NOMO-1 treated with dmso at 0.1 percent for 144 hours (cell line): ENCODE data around the gene WBP2.
"Not testable (repeated sequence)": the region's sequence is repeated elsewhere in the genome, so short reads cannot be mapped to it uniquely, and the experiment has no call there.

Experiments used
- DNase-seq: peaks from one replicate; lab custom pipeline; 2025; ENCODE audit not compliant: unreplicated experiment; lab: John Stamatoyannopoulos, UW

WBP2 gene

DNA sequence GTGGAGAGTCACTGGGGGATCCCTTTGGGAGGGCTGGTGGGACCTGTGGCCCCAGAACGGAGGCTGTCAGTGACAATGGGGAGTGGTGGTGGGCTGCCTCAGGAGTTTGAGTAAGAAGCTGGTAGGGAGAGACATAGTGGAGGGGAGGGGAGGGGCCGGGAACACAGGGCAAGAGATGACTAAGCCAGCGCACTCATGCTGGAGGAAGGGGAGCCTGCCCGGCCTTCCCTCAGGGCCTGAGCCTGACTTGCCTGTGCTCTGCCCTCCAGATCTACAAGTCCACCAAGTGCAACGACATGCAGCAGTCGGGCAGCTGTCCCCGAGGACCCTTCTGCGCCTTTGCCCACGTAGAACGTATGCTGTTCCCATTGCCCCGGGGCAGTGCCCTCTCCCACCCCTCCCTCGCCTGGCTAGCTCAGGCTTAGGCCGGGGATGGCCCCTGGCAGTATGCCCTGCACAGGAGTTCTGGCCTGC lies 40.2 kb downstream of the WBP2 start:
- no peak for DNase-seq

- no peak for DNase-seq
Measured at GRCh38 chr17:75814021-75814395, 41.1 kb downstream of the WBP2 start.

- DNase-seq: no peak
Measured at GRCh38 chr17:75813081-75814020, 41.8 kb downstream of the WBP2 start.

DNA sequence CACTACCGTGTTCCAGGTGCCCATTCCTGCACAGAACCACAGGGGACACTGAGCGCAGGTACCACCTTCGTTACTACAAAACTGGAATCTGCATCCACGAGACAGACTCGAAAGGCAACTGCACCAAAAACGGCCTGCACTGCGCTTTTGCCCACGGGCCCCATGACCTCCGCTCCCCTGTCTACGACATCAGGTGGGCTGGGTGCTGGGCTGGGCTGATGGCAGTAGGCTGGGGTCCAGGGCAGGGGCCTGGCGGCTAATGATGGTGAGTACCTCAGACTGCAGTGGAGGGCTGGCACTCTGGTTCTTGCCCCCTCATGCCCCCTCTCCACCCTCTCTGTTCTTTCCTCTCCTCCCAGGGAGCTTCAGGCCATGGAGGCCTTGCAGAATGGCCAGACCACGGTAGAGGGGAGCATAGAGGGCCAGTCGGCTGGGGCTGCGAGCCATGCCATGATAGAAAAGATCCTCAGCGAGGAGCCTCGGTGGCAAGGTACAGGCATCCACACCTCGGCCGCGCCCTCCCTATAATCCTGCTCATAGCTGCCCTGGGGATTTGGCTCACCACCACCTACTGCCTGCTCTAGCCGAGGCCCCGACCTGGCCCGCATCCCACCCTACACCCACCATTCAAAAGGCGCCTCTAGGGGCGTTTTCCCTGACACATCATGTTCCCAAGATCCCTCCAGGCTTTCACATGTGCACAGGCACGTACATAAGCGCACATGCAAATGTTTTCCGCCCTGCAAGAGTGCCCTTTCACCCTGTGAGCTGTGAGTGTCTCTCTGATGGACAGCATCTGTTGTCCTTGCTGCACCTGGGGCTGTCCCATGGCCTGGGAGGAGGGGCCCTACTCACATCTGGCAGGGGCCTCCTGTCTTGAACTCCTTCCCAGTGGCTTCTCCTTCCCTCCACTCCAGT lies 42.8 kb downstream of the WBP2 start:
- DNase-seq: no peak

- DNase-seq: no peak
Measured at GRCh38 chr17:75811174-75811573, 44.0 kb downstream of the WBP2 start.

- DNase-seq: not testable (repeated sequence)
Measured at GRCh38 chr17:75810756-75811155, 44.4 kb downstream of the WBP2 start.

DNA sequence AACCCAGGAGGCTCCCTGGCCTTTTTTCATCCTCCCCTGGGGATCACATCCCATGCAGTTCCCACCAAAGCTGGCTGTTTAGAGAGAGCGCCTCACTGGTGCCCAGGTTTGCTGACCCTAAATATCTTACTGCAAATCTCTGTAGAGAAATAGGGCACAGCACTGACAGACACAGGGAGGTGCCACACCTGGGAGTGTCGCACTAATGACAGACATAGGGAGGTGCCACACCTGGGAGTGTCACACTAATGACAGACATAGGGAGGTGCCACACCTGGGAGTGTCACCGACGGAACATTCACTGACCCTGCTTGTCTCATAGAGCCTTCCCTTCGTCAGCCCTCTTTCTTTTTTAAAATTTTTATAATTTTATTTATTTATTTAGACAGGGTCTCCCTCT lies 44.9 kb downstream of the WBP2 start:
- DNase-seq: no peak

GRCh38 chr17:75809631-75810111 lies 45.5 kb downstream of the WBP2 start:
- no peak for DNase-seq

DNA sequence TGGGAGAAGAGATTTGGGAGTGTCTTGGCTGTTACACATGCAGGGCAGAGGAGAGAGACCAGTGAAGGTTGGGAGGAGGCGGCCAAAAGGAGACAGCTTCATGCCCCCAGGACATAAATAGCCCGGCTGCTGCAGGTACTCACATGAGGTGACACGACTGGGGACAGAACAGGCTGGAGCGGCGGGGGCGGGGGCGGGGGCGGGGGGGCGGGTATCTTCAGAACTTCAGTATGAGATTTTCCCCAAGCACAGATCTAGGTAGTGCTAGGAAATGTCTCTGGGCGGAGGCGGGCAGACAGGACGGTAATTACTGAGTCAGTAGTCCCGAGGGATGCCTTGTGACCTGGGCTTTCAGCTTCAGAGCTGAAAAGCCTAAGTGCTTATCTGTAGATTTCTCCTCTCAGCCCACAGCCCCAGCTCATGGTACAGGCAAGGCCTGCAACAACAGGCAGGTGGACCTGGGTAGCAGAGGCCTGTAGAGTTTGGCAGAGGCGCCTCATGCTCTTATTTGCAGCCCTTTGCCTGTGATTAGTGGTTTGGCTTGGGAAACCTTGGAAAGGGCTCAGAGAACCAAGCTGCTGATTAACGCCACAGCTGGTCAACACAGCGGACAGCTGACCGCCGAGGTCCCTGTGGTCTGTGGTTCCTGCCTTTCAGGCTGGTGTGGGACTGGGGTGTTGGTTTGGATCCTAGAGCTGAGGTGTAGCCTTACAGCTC lies 46.1 kb downstream of the WBP2 start:
- no peak for DNase-seq

- no peak for DNase-seq
Measured at GRCh38 chr17:75808549-75808904, 46.6 kb downstream of the WBP2 start.

- no peak for DNase-seq
Measured at GRCh38 chr17:75807861-75808260, 47.3 kb downstream of the WBP2 start.

DNA sequence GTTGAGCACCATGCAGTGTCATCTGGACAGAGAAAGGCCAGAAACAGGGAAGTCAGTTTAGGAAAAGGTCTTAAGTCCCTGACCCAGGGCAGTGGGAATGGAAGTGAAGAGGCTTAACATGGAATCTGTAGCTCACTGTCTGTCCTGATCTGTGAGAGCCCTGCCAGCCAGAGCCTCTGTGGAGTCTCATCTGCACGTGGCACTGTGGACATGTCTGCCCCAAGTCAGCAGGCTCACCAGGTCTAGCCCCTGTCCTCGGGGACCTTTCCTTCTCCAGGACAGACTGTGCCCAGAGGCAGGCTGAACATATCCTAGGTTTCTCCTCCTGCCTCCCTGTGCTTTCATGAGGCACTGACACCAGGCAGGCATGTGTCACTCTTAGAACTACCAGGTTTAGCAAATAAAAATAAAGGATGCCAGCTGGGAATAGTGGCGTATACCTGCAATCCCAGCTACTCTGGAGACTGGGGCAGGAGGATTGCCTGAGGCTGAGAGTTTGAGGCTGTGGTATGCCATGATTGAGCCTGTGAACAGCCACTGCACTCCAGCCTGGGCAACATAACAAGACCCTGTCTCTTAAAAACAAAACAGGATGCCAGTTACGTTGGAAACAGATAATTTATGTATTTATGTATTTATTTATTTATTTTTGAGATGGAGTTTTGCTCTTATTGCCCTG lies 48.2 kb downstream of the WBP2 start:
- DNase-seq: no peak

DNA sequence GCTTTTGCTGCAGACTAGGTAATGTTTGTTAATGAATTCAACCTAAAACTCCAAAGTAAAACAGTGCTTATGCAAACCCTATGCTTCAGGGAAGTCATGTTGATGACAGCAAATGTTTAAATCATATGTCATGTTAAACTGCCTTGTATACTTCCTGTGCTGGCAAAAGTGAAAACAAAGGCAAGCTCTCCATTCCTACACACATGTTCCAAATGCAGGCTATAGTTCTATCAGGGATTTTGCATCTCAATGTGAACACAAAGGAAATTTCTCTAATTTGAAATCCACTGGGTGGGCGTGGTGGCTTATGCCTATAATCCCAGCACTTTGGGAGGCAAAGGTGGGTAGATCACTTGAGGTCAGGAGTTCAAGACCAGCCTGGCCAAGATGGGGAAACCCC lies 51.3 kb downstream of the WBP2 start:
- DNase-seq: no peak

DNA sequence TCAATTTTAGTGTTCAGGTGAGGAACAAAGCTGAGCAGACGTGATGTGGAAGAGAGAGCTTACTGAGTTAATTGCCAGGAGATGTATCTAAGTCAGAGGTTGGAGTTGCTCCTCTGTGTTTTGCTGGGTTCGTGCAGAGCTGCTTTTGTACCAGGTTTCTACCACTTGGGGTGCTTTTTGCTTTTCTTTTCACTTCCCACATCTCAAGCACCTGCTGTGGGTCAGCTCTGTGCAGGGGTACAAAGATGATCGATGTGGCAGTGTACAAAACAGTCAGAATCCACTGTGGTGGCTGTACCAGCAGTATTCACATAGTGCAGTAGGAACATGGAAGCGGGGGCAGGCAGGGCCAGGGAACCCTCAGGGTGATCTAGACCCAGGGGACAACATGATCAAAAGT lies 55.7 kb downstream of the WBP2 start:
- DNase-seq: no peak

DNA sequence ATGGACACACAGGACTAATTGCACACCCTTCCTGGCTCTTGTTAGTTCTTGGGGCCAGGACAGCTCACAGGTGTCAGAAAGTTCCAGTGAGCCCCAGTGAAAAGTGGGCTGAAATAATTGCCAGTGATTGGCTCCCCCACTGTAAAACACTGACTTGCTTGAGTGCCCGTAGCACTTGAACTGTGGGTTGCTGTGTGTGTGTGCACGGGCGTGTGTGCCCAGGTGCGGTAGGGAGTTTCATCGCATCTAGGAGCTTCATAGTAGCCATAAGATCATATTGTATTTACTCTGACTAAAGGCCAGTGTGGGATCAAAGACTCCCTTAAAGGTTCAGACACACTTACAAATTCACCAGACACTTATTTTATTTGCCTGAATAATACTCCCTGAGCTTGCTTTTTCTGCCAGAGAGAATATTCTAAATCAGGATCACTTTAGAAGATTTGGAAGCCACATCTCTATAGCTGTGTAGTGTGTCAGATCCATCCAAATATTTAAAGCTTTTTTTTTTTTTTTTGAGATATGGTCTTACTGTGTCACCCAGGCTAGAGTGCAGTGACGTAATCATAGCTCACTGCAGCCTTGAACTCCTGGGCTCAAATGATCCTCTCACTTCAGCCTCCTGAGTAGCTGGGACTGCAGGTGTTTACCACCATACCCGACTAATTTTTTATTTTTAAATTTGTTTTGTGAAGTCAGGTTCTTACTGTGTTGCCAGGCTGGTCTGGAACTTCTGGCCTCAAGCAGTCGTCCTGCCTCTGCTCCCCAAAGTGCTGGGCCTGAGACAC lies 59.1 kb downstream of the WBP2 start:
- no peak for DNase-seq
